ENCODE data around the gene WNT7B.

DNA sequence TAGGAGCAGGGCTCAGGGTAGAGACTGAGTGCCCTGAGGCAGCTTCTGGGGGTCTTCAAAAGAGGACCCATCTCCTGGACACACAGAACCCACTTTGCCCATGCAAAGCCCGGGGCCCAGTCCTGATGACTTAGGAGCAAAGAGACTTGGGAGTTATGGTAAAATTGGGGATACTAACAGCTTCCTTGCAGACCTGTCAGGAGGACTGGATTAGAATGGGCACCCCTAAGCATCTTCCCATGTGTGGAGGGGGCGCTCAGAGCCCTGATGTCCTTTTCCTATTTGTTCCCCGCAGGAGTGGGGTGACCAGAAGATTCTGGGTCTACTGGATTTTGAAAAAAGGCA lies 100.0 kb downstream of the WNT7B start:
- TF ChIP-seq, protein P1, sequence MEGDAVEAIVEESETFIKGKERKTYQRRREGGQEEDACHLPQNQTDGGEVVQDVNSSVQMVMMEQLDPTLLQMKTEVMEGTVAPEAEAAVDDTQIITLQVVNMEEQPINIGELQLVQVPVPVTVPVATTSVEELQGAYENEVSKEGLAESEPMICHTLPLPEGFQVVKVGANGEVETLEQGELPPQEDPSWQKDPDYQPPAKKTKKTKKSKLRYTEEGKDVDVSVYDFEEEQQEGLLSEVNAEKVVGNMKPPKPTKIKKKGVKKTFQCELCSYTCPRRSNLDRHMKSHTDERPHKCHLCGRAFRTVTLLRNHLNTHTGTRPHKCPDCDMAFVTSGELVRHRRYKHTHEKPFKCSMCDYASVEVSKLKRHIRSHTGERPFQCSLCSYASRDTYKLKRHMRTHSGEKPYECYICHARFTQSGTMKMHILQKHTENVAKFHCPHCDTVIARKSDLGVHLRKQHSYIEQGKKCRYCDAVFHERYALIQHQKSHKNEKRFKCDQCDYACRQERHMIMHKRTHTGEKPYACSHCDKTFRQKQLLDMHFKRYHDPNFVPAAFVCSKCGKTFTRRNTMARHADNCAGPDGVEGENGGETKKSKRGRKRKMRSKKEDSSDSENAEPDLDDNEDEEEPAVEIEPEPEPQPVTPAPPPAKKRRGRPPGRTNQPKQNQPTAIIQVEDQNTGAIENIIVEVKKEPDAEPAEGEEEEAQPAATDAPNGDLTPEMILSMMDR (IDR thresholded peaks at IDR 0.05), result no peak
- TF ChIP-seq POLR2A (IDR thresholded peaks at IDR 0.05) (no peak), POLR2AphosphoS5 (IDR thresholded peaks at IDR 0.05) (no peak)
